ENCODE results near the gene CFAP20DC. TPM values are rescaled to one million over a fixed set of nuclear protein-coding genes. Genes with fewer than 3 reads are reported as not detected.
A peak's percentile ranks its signal among the peaks of the same experiment; 100 is the strongest.
"Not testable (repeated sequence)": the region's sequence is repeated elsewhere in the genome, so short reads cannot be mapped to it uniquely, and the experiment has no call there.

Gene CFAP20DC
- total RNA-seq, 2 donors from 2014 or later: 0.08 to 0.24 TPM

GRCh38 chr3:58837141-58837843, 212.5 kb downstream of the CFAP20DC start:
- DNase-seq: no peak
- intact Hi-C loops (cut with DNase I): no loop called here
- no peak for ATAC-seq

- intact Hi-C loops (cut with DNase I): no loop called here
- DNase-seq (no peak), ATAC-seq (no peak)
Measured at GRCh38 chr3:58835086-58835485, 214.7 kb downstream of the CFAP20DC start.

- peak in 1 of 2 donors; percentile 44 for ATAC-seq
- intact Hi-C loops (cut with DNase I): no loop called here
- DNase-seq: no peak
Measured at GRCh38 chr3:58833491-58833890, 216.3 kb downstream of the CFAP20DC start.

- ATAC-seq: no peak
- intact Hi-C loops (cut with DNase I): no loop called here
Measured at GRCh38 chr3:58829321-58830000, 220.4 kb downstream of the CFAP20DC start.

GRCh38 chr3:58824777-58825176, 225.0 kb downstream of the CFAP20DC start:
- DNase-seq (no peak), ATAC-seq (no peak)
- intact Hi-C loops (cut with DNase I): no loop called here

More at GRCh38 chr3:58829321-58830000, 220.4 kb downstream of the CFAP20DC start:
- DNase-seq: no peak

- peak; percentile 46 for DNase-seq
- intact Hi-C loops (cut with DNase I): no loop called here
- ATAC-seq: no peak
Measured at GRCh38 chr3:58824285-58824684, 225.5 kb downstream of the CFAP20DC start.

- DNase-seq; intact Hi-C loops (cut with DNase I); ATAC-seq: not testable (repeated sequence)
Measured at GRCh38 chr3:58806551-58807244, 243.1 kb downstream of the CFAP20DC start.

GRCh38 chr3:58804914-58805313, 244.9 kb downstream of the CFAP20DC start:
- ATAC-seq: no peak
- intact Hi-C loops (cut with DNase I): no loop called here

GRCh38 chr3:58801541-58801940, 248.3 kb downstream of the CFAP20DC start:
- ATAC-seq (no peak), DNase-seq (no peak)
- intact Hi-C loops (cut with DNase I): no loop called here

More at GRCh38 chr3:58804914-58805313, 244.9 kb downstream of the CFAP20DC start:
- no peak for DNase-seq

- ATAC-seq (no peak), DNase-seq (no peak)
- intact Hi-C loops (cut with DNase I): no loop called here
Measured at GRCh38 chr3:58800940-58801339, 248.9 kb downstream of the CFAP20DC start.

GRCh38 chr3:58800032-58800431, 249.8 kb downstream of the CFAP20DC start:
- DNase-seq: no peak
- intact Hi-C loops (cut with DNase I): no loop called here
- ATAC-seq: no peak

GRCh38 chr3:58799271-58799670, 250.6 kb downstream of the CFAP20DC start:
- intact Hi-C loops (cut with DNase I): no loop called here
- DNase-seq (no peak), ATAC-seq (no peak)

GRCh38 chr3:58798312-58798711, 251.5 kb downstream of the CFAP20DC start:
- DNase-seq: no peak
- intact Hi-C loops (cut with DNase I): no loop called here
- no peak for ATAC-seq

- DNase-seq (no peak), ATAC-seq (no peak)
- intact Hi-C loops (cut with DNase I): no loop called here
Measured at GRCh38 chr3:58794750-58795149, 255.1 kb downstream of the CFAP20DC start.

GRCh38 chr3:58793938-58794337, 255.9 kb downstream of the CFAP20DC start:
- DNase-seq: no peak
- intact Hi-C loops (cut with DNase I): no loop called here

GRCh38 chr3:58792921-58793451, 256.8 kb downstream of the CFAP20DC start:
- ATAC-seq: no peak

More at GRCh38 chr3:58793938-58794337, 255.9 kb downstream of the CFAP20DC start:
- ATAC-seq: no peak

GRCh38 chr3:58789385-58789784, 260.4 kb downstream of the CFAP20DC start:
- ATAC-seq (no peak), DNase-seq (no peak)
- intact Hi-C loops (cut with DNase I): no loop called here

More at GRCh38 chr3:58792921-58793451, 256.8 kb downstream of the CFAP20DC start:
- intact Hi-C loops (cut with DNase I): no loop called here
- DNase-seq: no peak

- intact Hi-C loops (cut with DNase I): no loop called here
- ATAC-seq (no peak), DNase-seq (no peak)
Measured at GRCh38 chr3:58784888-58785287, 264.9 kb downstream of the CFAP20DC start.

- no peak for DNase-seq
- intact Hi-C loops (cut with DNase I): no loop called here
- ATAC-seq: no peak
Measured at GRCh38 chr3:58784425-58784824, 265.4 kb downstream of the CFAP20DC start.

GRCh38 chr3:58783845-58784244, 266.0 kb downstream of the CFAP20DC start:
- DNase-seq (no peak), ATAC-seq (no peak)
- intact Hi-C loops (cut with DNase I): no loop called here

All from left cardiac atrium (tissue), 4 donors.